Loucy (cell line): ENCODE measurements around the gene SNRNP40.

Source experiments
- H2AFZ ChIP-seq: fragments of 200-600 bp; sonication (generic); 2 replicates; pipeline ENCODE4 v1.6.0; 2016; ENCODE audit warnings: antibody characterized with exemption, mild to moderate bottlenecking, low read length, moderate library complexity
- H3F3A ChIP-seq: fragments of 200-600 bp; 2 replicates; pipeline ENCODE4 v1.6.0; 2016; ENCODE audit warnings: antibody characterized with exemption, low read depth, mild to moderate bottlenecking
- H3K27me3 ChIP-seq: fragments of 200-600 bp; sonication (generic); 2 replicates; pipeline ENCODE4 v1.6.1; 2014; ENCODE audit warnings: low read length, mild to moderate bottlenecking; ENCODE audit not compliant: insufficient read depth, poor library complexity, severe bottlenecking
- H3K36me3 ChIP-seq: fragments of 200-600 bp; sonication (generic); 2 replicates; pipeline ENCODE4 v1.6.1; 2016; ENCODE audit warnings: low read length; ENCODE audit not compliant: insufficient read depth
- H3K4me1 ChIP-seq: fragments of 200-600 bp; sonication (generic); 2 replicates; pipeline ENCODE4 v1.5.1; 2014; ENCODE audit warnings: low read length, mild to moderate bottlenecking; ENCODE audit not compliant: insufficient read depth, poor library complexity, severe bottlenecking
- H3K4me2 ChIP-seq: fragments of 200-600 bp; sonication (generic); 2 replicates; pipeline ENCODE4 v1.6.0; 2014; ENCODE audit warnings: antibody characterized with exemption, low read length, low read depth, mild to moderate bottlenecking; ENCODE audit not compliant: poor library complexity, severe bottlenecking
- H3K4me3 ChIP-seq: fragments of 200-600 bp; sonication (generic); 2 replicates; pipeline ENCODE4 v1.5.1; 2014; ENCODE audit warnings: low read length, mild to moderate bottlenecking, mixed read lengths; ENCODE audit not compliant: poor library complexity, severe bottlenecking
- H3K79me2 ChIP-seq: fragments of 200-600 bp; sonication (generic); 2 replicates; pipeline ENCODE4 v1.6.1; 2014; ENCODE audit warnings: low read length; ENCODE audit not compliant: insufficient read depth
- H3K9ac ChIP-seq: fragments of 200-600 bp; sonication (generic); 2 replicates; pipeline ENCODE4 v1.6.0; 2014; ENCODE audit warnings: mild to moderate bottlenecking, low read depth, low read length, moderate library complexity; ENCODE audit not compliant: poor library complexity, severe bottlenecking
- H3K9me2 ChIP-seq: fragments of 200-600 bp; sonication (generic); replicated peaks from 2 replicates; pipeline ENCODE4 v1.6.1; 2016; ENCODE audit warnings: low read depth, low read length, mixed read lengths
- H3K9me3 ChIP-seq: fragments of 200-600 bp; sonication (generic); 2 replicates; pipeline ENCODE4 v1.6.1; 2014; ENCODE audit warnings: mild to moderate bottlenecking, antibody characterized with exemption, low read length, low read depth; ENCODE audit not compliant: insufficient read depth
- H4K20me1 ChIP-seq: fragments of 200-600 bp; sonication (generic); 2 replicates; pipeline ENCODE4 v1.6.0; 2014; ENCODE audit warnings: antibody characterized with exemption, low read length, mild to moderate bottlenecking; ENCODE audit not compliant: insufficient read depth, poor library complexity, severe bottlenecking
- EZH2phosphoT487 ChIP-seq: fragments of 200-600 bp; IDR thresholded peaks from 2 replicates; pipeline ENCODE4 v1.6.1; 2018; ENCODE audit warnings: antibody characterized with exemption, mild to moderate bottlenecking, moderate library complexity, borderline replicate concordance
- TF ChIP-seq, protein P1 (sequence below): fragments of 200-600 bp; sonication (generic); conservative IDR thresholded peaks from 2 replicates; pipeline ENCODE4 v1.5.1; 2014; ENCODE audit warnings: mild to moderate bottlenecking, antibody characterized with exemption, low read length

The SNRNP40 gene

DNA sequence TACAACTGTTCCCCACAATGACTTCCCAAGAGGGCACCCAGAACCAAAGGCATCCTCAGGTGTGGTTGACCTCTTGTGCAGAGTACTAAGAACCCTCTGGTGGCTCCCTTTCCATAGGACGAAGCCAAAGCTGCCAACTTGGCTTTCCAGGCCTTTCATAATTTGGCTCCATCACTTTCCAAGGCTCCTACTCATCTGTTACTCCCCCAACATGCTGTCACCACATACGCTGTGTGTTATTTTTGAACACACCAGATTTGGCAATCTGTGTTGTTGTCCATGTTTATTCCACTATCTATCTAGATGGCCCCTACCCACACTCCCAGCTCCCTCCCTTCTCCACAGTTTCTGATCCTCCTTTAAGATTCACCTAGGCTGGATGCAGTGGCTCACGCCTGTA is 46.7 kb downstream of the SNRNP40 start:
- Histone ChIP-seq H3K9me3 (no peaks in the 10 kb centered on the region), H3F3A (no peaks in the 10 kb centered on the region), H3K4me1 (no peaks in the 10 kb centered on the region), H3K9me2 (no peaks in the 10 kb centered on the region), H3K4me3 (no peak overlapping the region), H3K4me2 (no peak overlapping the region), H3K36me3 (no peaks in the 10 kb centered on the region), H3K9ac (no peak overlapping the region), H3K79me2 (no peaks in the 10 kb centered on the region), H3K27me3 (no peaks in the 10 kb centered on the region), H2AFZ (no peak overlapping the region), H4K20me1 (no peaks in the 10 kb centered on the region)
- TF ChIP-seq, protein P1, sequence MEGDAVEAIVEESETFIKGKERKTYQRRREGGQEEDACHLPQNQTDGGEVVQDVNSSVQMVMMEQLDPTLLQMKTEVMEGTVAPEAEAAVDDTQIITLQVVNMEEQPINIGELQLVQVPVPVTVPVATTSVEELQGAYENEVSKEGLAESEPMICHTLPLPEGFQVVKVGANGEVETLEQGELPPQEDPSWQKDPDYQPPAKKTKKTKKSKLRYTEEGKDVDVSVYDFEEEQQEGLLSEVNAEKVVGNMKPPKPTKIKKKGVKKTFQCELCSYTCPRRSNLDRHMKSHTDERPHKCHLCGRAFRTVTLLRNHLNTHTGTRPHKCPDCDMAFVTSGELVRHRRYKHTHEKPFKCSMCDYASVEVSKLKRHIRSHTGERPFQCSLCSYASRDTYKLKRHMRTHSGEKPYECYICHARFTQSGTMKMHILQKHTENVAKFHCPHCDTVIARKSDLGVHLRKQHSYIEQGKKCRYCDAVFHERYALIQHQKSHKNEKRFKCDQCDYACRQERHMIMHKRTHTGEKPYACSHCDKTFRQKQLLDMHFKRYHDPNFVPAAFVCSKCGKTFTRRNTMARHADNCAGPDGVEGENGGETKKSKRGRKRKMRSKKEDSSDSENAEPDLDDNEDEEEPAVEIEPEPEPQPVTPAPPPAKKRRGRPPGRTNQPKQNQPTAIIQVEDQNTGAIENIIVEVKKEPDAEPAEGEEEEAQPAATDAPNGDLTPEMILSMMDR = no peak
- no peak for TF ChIP-seq EZH2phosphoT487

DNA sequence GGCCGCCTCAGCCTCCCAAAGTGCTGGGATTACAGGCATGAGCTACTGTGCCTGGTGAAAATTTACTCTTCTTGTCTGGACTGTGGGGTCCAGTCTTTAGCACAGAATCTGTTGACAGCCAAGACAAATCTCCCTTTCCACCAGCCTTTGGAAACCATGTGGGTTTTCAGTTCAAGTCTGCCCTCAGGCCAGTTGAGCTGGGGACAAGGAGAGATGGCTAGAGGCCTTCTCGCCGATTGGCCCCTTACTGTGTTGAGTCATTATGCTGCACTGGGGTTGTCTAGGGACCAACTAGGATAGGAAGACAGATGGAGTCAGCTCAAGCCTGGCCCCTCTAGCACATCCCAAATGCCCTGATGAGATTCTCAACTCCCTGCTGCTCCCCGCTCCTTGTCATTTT is 48.3 kb downstream of the SNRNP40 start:
- Histone ChIP-seq H4K20me1 (no peaks in the 10 kb centered on the region), H3K4me3 (no peak overlapping the region)

DNA sequence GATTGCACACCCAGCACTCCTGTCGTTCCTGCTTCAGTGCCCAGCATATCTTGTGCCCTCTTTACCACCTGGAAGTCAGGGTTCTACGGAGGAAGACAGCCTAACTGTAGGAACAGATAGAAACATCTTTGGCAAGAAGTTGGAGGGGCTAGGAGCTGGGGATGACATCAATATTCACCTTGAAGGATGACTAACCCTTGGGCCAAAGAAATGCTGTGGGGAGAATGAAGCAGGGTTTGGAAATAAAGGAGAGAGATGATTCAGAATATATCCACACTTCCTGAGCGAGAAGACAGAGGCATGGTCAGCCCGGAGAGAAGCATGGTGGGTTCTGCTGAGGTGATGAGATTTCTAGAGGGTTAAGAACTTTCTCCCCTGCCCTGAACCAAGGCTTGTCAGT is 52.3 kb downstream of the SNRNP40 start:
- Histone ChIP-seq H2AFZ (no peak overlapping the region), H4K20me1 (no peaks in the 10 kb centered on the region), H3K36me3 (no peaks in the 10 kb centered on the region), H3K9me2 (no peaks in the 10 kb centered on the region), H3F3A (no peaks in the 10 kb centered on the region), H3K4me1 (no peaks in the 10 kb centered on the region), H3K4me3 (no peak overlapping the region), H3K4me2 (no peak overlapping the region), H3K79me2 (no peaks in the 10 kb centered on the region), H3K27me3 (no peaks in the 10 kb centered on the region), H3K9ac (no peak overlapping the region), H3K9me3 (no peaks in the 10 kb centered on the region)
- TF ChIP-seq, protein P1 = no peak
- no peak for TF ChIP-seq EZH2phosphoT487

More for the DNA sequence above, 48.3 kb downstream of the SNRNP40 start:
- no peaks in the 10 kb centered on the region for H3K79me2 ChIP-seq
- H3K4me1 ChIP-seq = no peaks in the 10 kb centered on the region
- no peaks in the 10 kb centered on the region for H3K27me3 ChIP-seq
- TF ChIP-seq EZH2phosphoT487 = no peak
- TF ChIP-seq, protein P1 = no peak
- no peaks in the 10 kb centered on the region for H3K9me3 ChIP-seq
- no peaks in the 10 kb centered on the region for H3K36me3 ChIP-seq
- H3K4me2 ChIP-seq = no peak overlapping the region
- H3K9me2 ChIP-seq = no peaks in the 10 kb centered on the region
- H3K9ac ChIP-seq = no peak overlapping the region
- no peak overlapping the region for H2AFZ ChIP-seq
- H3F3A ChIP-seq = no peaks in the 10 kb centered on the region
